Osteoblast (primary cell): ENCODE measurements around the gene NOP14. TPM values are rescaled to one million over a fixed set of nuclear protein-coding genes. Genes with fewer than 3 reads are reported as not detected.
A peak's percentile ranks its signal among the peaks of the same experiment; 100 is the strongest.
"Not testable (repeated sequence)": the region's sequence is repeated elsewhere in the genome, so short reads cannot be mapped to it uniquely, and the experiment has no call there.

Experiments
- DNase-seq: peaks from one replicate; pipeline ENCODE4 v3.0.0; 2011; ENCODE audit warnings: low spot score, mixed read lengths; ENCODE audit not compliant: insufficient read length; ENCODE audit errors: missing footprints
- H2AFZ ChIP-seq: 2 replicates; pipeline ENCODE4 v1.6.0; 2011; ENCODE audit warnings: mild to moderate bottlenecking, low read length
- H3K27ac ChIP-seq: 2 replicates; pipeline ENCODE4 v1.5.1; 2011; ENCODE audit warnings: mild to moderate bottlenecking, low read depth, low read length, moderate library complexity
- H3K27me3 ChIP-seq: 2 replicates; pipeline ENCODE4 v1.6.0; 2012; ENCODE audit warnings: mild to moderate bottlenecking, control low read depth, inconsistent platforms, low read length, moderate library complexity; ENCODE audit not compliant: insufficient read depth
- H3K36me3 ChIP-seq: 2 replicates; pipeline ENCODE4 v1.5.1; 2011; ENCODE audit warnings: mild to moderate bottlenecking, low read length, control low read depth, moderate library complexity; ENCODE audit not compliant: insufficient read depth
- H3K4me1 ChIP-seq: 2 replicates; pipeline ENCODE4 v1.5.1; 2011; ENCODE audit warnings: mild to moderate bottlenecking, low read length, control low read depth, moderate library complexity; ENCODE audit not compliant: insufficient read depth
- H3K4me2 ChIP-seq: 2 replicates; pipeline ENCODE4 v1.6.0; 2011; ENCODE audit warnings: mild to moderate bottlenecking, low read length; ENCODE audit not compliant: insufficient read depth
- H3K4me3 ChIP-seq: fragments of 200-600 bp; sonication (generic); 3 replicates; pipeline ENCODE4 v1.5.1; 2012; ENCODE audit warnings: mild to moderate bottlenecking, low read length, inconsistent platforms; ENCODE audit not compliant: insufficient read depth
- H3K79me2 ChIP-seq: 2 replicates; pipeline ENCODE4 v1.6.0; 2012; ENCODE audit warnings: mild to moderate bottlenecking, low read length, control low read depth, inconsistent platforms; ENCODE audit not compliant: insufficient read depth
- H3K9me3 ChIP-seq: 2 replicates; pipeline ENCODE4 v1.5.1; 2011; ENCODE audit warnings: low read depth, low read length, control low read depth
- H4K20me1 ChIP-seq: 2 replicates; pipeline ENCODE4 v1.6.0; 2012; ENCODE audit warnings: mild to moderate bottlenecking, low read length, control low read depth; ENCODE audit not compliant: insufficient read depth
- CTCF ChIP-seq: IDR thresholded peaks from 2 replicates; pipeline ENCODE4 v1.5.1; 2011; ENCODE audit warnings: mild to moderate bottlenecking, low read depth, low read length, moderate library complexity; ENCODE audit errors: extremely low read depth
- total RNA-seq: library from RNA; depleted of rRNA; stranded (reverse); fragments of >200 nt; gene quantifications from 2 replicates; pipeline ENCODE4 v1.2.3, GENCODE V29; 2012

Gene NOP14
- total RNA-seq, 1 donor: 30.0 TPM

GRCh38 chr4:2923668-2924173 is 39.5 kb downstream of the NOP14 start:
- no peak overlapping the region for H3K27ac ChIP-seq
- H2AFZ ChIP-seq: no peak overlapping the region
- no peaks in the 10 kb centered on the region for H3K27me3 ChIP-seq
- DNase-seq: peak; percentile 67
- H3K4me2 ChIP-seq: no peak overlapping the region
- H3K36me3 ChIP-seq: peaks cover 46% of the 10 kb centered on the region
- no peaks in the 10 kb centered on the region for H3K9me3 ChIP-seq
- H3K79me2 ChIP-seq: peaks cover 58% of the 10 kb centered on the region
- TF ChIP-seq CTCF: no peak
- H3K4me1 ChIP-seq: no peaks in the 10 kb centered on the region
- H3K4me3 ChIP-seq: no peak overlapping the region
- H4K20me1 ChIP-seq: peaks cover 9% of the 10 kb centered on the region

- no peak overlapping the region for H3K4me2 ChIP-seq
These were observed 40.1 kb downstream of the NOP14 start for GRCh38 chr4:2923141-2923551.

GRCh38 chr4:2922453-2923101 is 40.6 kb downstream of the NOP14 start:
- not testable (repeated sequence) for H2AFZ ChIP-seq, H3K9me3 ChIP-seq, H3K4me2 ChIP-seq, H3K4me1 ChIP-seq, H3K27me3 ChIP-seq, H4K20me1 ChIP-seq, DNase-seq, H3K4me3 ChIP-seq
- H3K79me2 ChIP-seq: peaks cover 67% of the 10 kb centered on the region
- peak overlapping the region; percentile 28 for H3K27ac ChIP-seq
- peaks cover 36% of the 10 kb centered on the region for H3K36me3 ChIP-seq

More at GRCh38 chr4:2923141-2923551, 40.1 kb downstream of the NOP14 start:
- DNase-seq: peak; percentile 35
- Histone ChIP-seq H4K20me1 (peaks cover 9% of the 10 kb centered on the region), H3K9me3 (no peaks in the 10 kb centered on the region), H3K27me3 (no peaks in the 10 kb centered on the region), H3K4me1 (no peaks in the 10 kb centered on the region), H3K27ac (peak overlapping the region; percentile 28), H2AFZ (no peak overlapping the region), H3K36me3 (peaks cover 42% of the 10 kb centered on the region), H3K79me2 (peaks cover 63% of the 10 kb centered on the region), H3K4me3 (no peak overlapping the region)
- TF ChIP-seq CTCF: no peak

GRCh38 chr4:2918714-2919113 is 44.5 kb downstream of the NOP14 start:
- Histone ChIP-seq H3K36me3 (peaks cover 27% of the 10 kb centered on the region), H3K79me2 (peaks cover 64% of the 10 kb centered on the region)
- not testable (repeated sequence) for H4K20me1 ChIP-seq, H3K9me3 ChIP-seq, DNase-seq, H2AFZ ChIP-seq, H3K4me1 ChIP-seq, H3K4me2 ChIP-seq, H3K27me3 ChIP-seq, H3K4me3 ChIP-seq, H3K27ac ChIP-seq

- H3K79me2 ChIP-seq: peaks cover 59% of the 10 kb centered on the region
- H3K9me3 ChIP-seq, H3K4me2 ChIP-seq, H3K27me3 ChIP-seq, H3K27ac ChIP-seq, H3K4me1 ChIP-seq, DNase-seq, H3K4me3 ChIP-seq, H4K20me1 ChIP-seq, H2AFZ ChIP-seq: not testable (repeated sequence)
- H3K36me3 ChIP-seq: peaks cover 30% of the 10 kb centered on the region
These were observed 44.9 kb downstream of the NOP14 start for GRCh38 chr4:2918300-2918699.

GRCh38 chr4:2916696-2917095 is 46.5 kb downstream of the NOP14 start:
- H3K4me3 ChIP-seq, H4K20me1 ChIP-seq, H2AFZ ChIP-seq, H3K4me2 ChIP-seq, H3K9me3 ChIP-seq, H3K27me3 ChIP-seq, H3K4me1 ChIP-seq, H3K27ac ChIP-seq, DNase-seq: not testable (repeated sequence)
- H3K79me2 ChIP-seq: peaks cover 46% of the 10 kb centered on the region
- peaks cover 42% of the 10 kb centered on the region for H3K36me3 ChIP-seq
